Osteoblast (primary cell): Measurements from ENCODE around the gene LRRC4C. TPM values are rescaled to one million over a fixed set of nuclear protein-coding genes. Genes with fewer than 3 reads are reported as not detected.

ENCODE experiments used
- DNase-seq: peaks from one replicate; pipeline ENCODE4 v3.0.0; 2011; ENCODE audit warnings: low spot score, mixed read lengths; ENCODE audit not compliant: insufficient read length; ENCODE audit errors: missing footprints
- H2AFZ ChIP-seq: 2 replicates; pipeline ENCODE4 v1.6.0; 2011; ENCODE audit warnings: mild to moderate bottlenecking, low read length
- H3K27ac ChIP-seq: 2 replicates; pipeline ENCODE4 v1.5.1; 2011; ENCODE audit warnings: mild to moderate bottlenecking, low read depth, low read length, moderate library complexity
- H3K27me3 ChIP-seq: 2 replicates; pipeline ENCODE4 v1.6.0; 2012; ENCODE audit warnings: mild to moderate bottlenecking, control low read depth, inconsistent platforms, low read length, moderate library complexity; ENCODE audit not compliant: insufficient read depth
- H3K36me3 ChIP-seq: 2 replicates; pipeline ENCODE4 v1.5.1; 2011; ENCODE audit warnings: mild to moderate bottlenecking, low read length, control low read depth, moderate library complexity; ENCODE audit not compliant: insufficient read depth
- H3K4me1 ChIP-seq: 2 replicates; pipeline ENCODE4 v1.5.1; 2011; ENCODE audit warnings: mild to moderate bottlenecking, low read length, control low read depth, moderate library complexity; ENCODE audit not compliant: insufficient read depth
- H3K4me2 ChIP-seq: 2 replicates; pipeline ENCODE4 v1.6.0; 2011; ENCODE audit warnings: mild to moderate bottlenecking, low read length; ENCODE audit not compliant: insufficient read depth
- H3K4me3 ChIP-seq: fragments of 200-600 bp; sonication (generic); 3 replicates; pipeline ENCODE4 v1.5.1; 2012; ENCODE audit warnings: mild to moderate bottlenecking, low read length, inconsistent platforms; ENCODE audit not compliant: insufficient read depth
- H3K79me2 ChIP-seq: 2 replicates; pipeline ENCODE4 v1.6.0; 2012; ENCODE audit warnings: mild to moderate bottlenecking, low read length, control low read depth, inconsistent platforms; ENCODE audit not compliant: insufficient read depth
- H3K9me3 ChIP-seq: 2 replicates; pipeline ENCODE4 v1.5.1; 2011; ENCODE audit warnings: low read depth, low read length, control low read depth
- H4K20me1 ChIP-seq: 2 replicates; pipeline ENCODE4 v1.6.0; 2012; ENCODE audit warnings: mild to moderate bottlenecking, low read length, control low read depth; ENCODE audit not compliant: insufficient read depth
- CTCF ChIP-seq: IDR thresholded peaks from 2 replicates; pipeline ENCODE4 v1.5.1; 2011; ENCODE audit warnings: mild to moderate bottlenecking, low read depth, low read length, moderate library complexity; ENCODE audit errors: extremely low read depth
- total RNA-seq: library from RNA; depleted of rRNA; stranded (reverse); fragments of >200 nt; gene quantifications from 2 replicates; pipeline ENCODE4 v1.2.3, GENCODE V29; 2012

Gene LRRC4C
- total RNA-seq, 1 donor = 2.2 TPM

DNA sequence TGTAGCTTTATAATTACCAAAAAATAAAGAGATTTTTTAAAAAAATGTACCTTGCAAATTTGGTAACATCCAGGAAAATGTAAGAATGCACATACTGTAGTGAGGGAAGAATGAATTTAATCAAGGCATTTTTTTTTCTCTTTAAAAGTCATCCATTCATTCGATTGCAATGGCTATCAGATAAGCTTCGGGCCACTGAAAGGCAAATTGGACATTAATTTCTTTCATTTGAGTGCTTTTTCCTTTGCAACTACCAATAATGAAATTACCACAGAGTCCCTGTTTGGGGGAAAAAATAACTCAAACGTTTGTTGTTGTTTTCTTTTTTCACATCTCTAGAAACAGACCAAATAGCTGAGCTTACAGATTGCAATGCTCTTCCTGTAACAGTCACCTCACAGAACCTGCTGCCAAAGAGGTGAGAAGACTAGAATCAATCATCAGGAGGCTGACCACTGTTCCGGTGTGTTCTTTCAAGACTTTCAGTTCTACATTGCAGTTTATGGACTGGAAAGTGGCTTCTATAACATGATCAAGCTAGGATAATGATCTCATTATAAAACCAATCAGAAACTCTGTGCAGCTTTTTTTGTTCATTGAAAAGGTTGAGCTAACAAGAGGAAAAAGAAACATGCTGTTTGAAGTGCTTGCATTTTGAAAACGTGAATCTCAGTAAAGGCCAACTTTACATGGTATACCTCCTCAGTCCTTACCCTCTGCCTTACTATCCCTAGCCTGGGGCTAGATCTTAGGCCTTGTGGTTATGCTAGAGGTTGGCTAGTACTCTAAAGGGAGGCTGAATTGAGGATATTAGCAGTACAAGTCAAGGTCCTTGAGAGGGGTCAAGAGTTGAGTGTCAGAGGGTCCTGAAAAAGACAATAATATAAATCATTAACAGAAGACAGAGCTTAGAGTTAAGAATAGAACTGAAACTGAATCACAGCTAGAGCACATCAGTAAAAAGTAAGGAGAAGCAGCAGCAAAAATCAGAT is 1276.1 kb downstream of the LRRC4C start:
- no peak for TF ChIP-seq CTCF
- H3K4me3 ChIP-seq = no peak overlapping the region

DNA sequence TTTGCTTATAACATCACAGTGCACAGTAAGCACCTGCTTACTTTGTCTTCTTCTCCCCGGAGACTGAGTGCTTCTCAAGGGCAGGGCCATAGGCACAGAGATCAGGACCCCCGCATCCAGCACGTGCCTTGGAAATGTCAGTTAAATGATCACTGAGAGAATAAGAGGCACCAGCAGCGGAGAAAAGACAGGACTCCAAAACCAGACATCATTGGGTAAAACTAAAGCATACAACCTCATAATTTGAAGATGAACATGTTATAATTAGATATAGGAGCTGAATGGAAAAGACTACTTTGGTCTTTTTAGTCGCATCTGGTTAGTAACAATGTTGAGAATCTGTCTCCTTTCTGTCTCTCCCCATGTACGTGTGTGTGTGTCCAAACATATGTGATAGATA is 1279.9 kb downstream of the LRRC4C start:
- H2AFZ ChIP-seq = no peak overlapping the region
- no peaks in the 10 kb centered on the region for H3K9me3 ChIP-seq
- no peak for TF ChIP-seq CTCF
- H3K79me2 ChIP-seq = no peaks in the 10 kb centered on the region
- H4K20me1 ChIP-seq = no peaks in the 10 kb centered on the region
- no peak overlapping the region for H3K27ac ChIP-seq
- H3K36me3 ChIP-seq = no peaks in the 10 kb centered on the region
- H3K4me2 ChIP-seq = no peak overlapping the region
- no peak overlapping the region for H3K4me3 ChIP-seq
- no peaks in the 10 kb centered on the region for H3K27me3 ChIP-seq
- no peaks in the 10 kb centered on the region for H3K4me1 ChIP-seq
- no peak for DNase-seq

More for the DNA sequence above, 1276.1 kb downstream of the LRRC4C start:
- H3K79me2 ChIP-seq = no peaks in the 10 kb centered on the region
- H4K20me1 ChIP-seq = no peaks in the 10 kb centered on the region
- H3K9me3 ChIP-seq = no peaks in the 10 kb centered on the region
- H3K36me3 ChIP-seq = no peaks in the 10 kb centered on the region
- no peak for DNase-seq
- no peaks in the 10 kb centered on the region for H3K27me3 ChIP-seq
- H3K4me2 ChIP-seq = no peak overlapping the region
- no peak overlapping the region for H3K27ac ChIP-seq
- no peak overlapping the region for H2AFZ ChIP-seq
- H3K4me1 ChIP-seq = no peaks in the 10 kb centered on the region

- no peaks in the 10 kb centered on the region for H3K36me3 ChIP-seq
- no peak for TF ChIP-seq CTCF
- no peak overlapping the region for H2AFZ ChIP-seq
- H3K27me3 ChIP-seq = no peaks in the 10 kb centered on the region
- no peaks in the 10 kb centered on the region for H4K20me1 ChIP-seq
- DNase-seq = peak; percentile 5
- H3K4me1 ChIP-seq = no peaks in the 10 kb centered on the region
- H3K9me3 ChIP-seq = no peaks in the 10 kb centered on the region
- H3K27ac ChIP-seq = no peak overlapping the region
- no peak overlapping the region for H3K4me3 ChIP-seq
- no peak overlapping the region for H3K4me2 ChIP-seq
- H3K79me2 ChIP-seq = no peaks in the 10 kb centered on the region
Observed at GRCh38 chr11:40178470-40178869, 1281.0 kb downstream of the LRRC4C start.

GRCh38 chr11:40175980-40176379 is 1283.5 kb downstream of the LRRC4C start:
- no peak for TF ChIP-seq CTCF
- no peaks in the 10 kb centered on the region for H3K4me1 ChIP-seq
- H2AFZ ChIP-seq = no peak overlapping the region
- no peaks in the 10 kb centered on the region for H4K20me1 ChIP-seq
- no peak for DNase-seq
- no peak overlapping the region for H3K27ac ChIP-seq
- no peak overlapping the region for H3K4me3 ChIP-seq
- no peaks in the 10 kb centered on the region for H3K79me2 ChIP-seq
- no peak overlapping the region for H3K4me2 ChIP-seq
- H3K27me3 ChIP-seq = no peaks in the 10 kb centered on the region
- H3K36me3 ChIP-seq = no peaks in the 10 kb centered on the region
- no peaks in the 10 kb centered on the region for H3K9me3 ChIP-seq
